A172 (cell line): ENCODE measurements around the gene TIMELESS. TPM values are rescaled to one million over a fixed set of nuclear protein-coding genes. Genes with fewer than 3 reads are reported as not detected.
A peak's percentile ranks its signal among the peaks of the same experiment; 100 is the strongest.
"Not testable (repeated sequence)": the region's sequence is repeated elsewhere in the genome, so short reads cannot be mapped to it uniquely, and the experiment has no call there.

Source experiments
- DNase-seq: peaks from one replicate; pipeline ENCODE4 v3.0.0-alpha.2; 2015; ENCODE audit warnings: low spot score
- total RNA-seq: library from RNA; depleted of rRNA; stranded (reverse); fragments of >200 nt; shearing (Covaris generic); gene quantifications from 2 replicates; pipeline ENCODE4 v1.2.3, GENCODE V29; 2014; rRNA removed

Gene TIMELESS
- total RNA-seq, 1 experiment from 2014 or later, result 18.3 TPM

- not testable (repeated sequence) for DNase-seq
Measured at GRCh38 chr12:56404227-56404626, 45.0 kb downstream of the TIMELESS start.

GRCh38 chr12:56401612-56402011 is 47.6 kb downstream of the TIMELESS start:
- not testable (repeated sequence) for DNase-seq

GRCh38 chr12:56401125-56401524 is 48.1 kb downstream of the TIMELESS start:
- not testable (repeated sequence) for DNase-seq

- DNase-seq, result not testable (repeated sequence)
Measured at GRCh38 chr12:56399466-56399865, 49.8 kb downstream of the TIMELESS start.

GRCh38 chr12:56398324-56398723 is 50.9 kb downstream of the TIMELESS start:
- no peak for DNase-seq

- no peak for DNase-seq
Measured at GRCh38 chr12:56392331-56392730, 56.9 kb downstream of the TIMELESS start.

- DNase-seq, result no peak
Measured at GRCh38 chr12:56391721-56392120, 57.5 kb downstream of the TIMELESS start.

- no peak for DNase-seq
Measured at GRCh38 chr12:56389412-56389811, 59.8 kb downstream of the TIMELESS start.

GRCh38 chr12:56387152-56387736 is 62.0 kb downstream of the TIMELESS start:
- DNase-seq, result no peak

GRCh38 chr12:56385873-56386272 is 63.4 kb downstream of the TIMELESS start:
- DNase-seq, result no peak

- no peak for DNase-seq
Measured at GRCh38 chr12:56382611-56383010, 66.6 kb downstream of the TIMELESS start.

- DNase-seq, result no peak
Measured at GRCh38 chr12:56377989-56378316, 71.3 kb downstream of the TIMELESS start.

- DNase-seq, result peak; percentile 33
Measured at GRCh38 chr12:56377310-56377988, 71.8 kb downstream of the TIMELESS start.

- DNase-seq, result no peak
Measured at GRCh38 chr12:56375598-56376434, 73.4 kb downstream of the TIMELESS start.

GRCh38 chr12:56374726-56375597 is 74.3 kb downstream of the TIMELESS start:
- DNase-seq, result no peak

GRCh38 chr12:56373515-56373914 is 75.7 kb downstream of the TIMELESS start:
- DNase-seq, result no peak

- DNase-seq, result no peak
Measured at GRCh38 chr12:56366948-56367347, 82.3 kb downstream of the TIMELESS start.

Other genes with a start within 250 kb of the TIMELESS start
- gene RNF41, start 227.5 kb downstream of the TIMELESS start, total RNA-seq, result 51.8 and 52.9 TPM in 2 replicates
- gene NABP2, start 225.1 kb downstream of the TIMELESS start, total RNA-seq, result 60.9 and 65.0 TPM in 2 replicates
- not detected in 2 replicates for gene SLC39A5, start 219.4 kb downstream of the TIMELESS start, total RNA-seq
- 33.4 and 34.0 TPM in 2 replicates for gene ANKRD52, start 191.0 kb downstream of the TIMELESS start, total RNA-seq
- 21.5 and 34.6 TPM in 2 replicates for gene COQ10A, start 182.5 kb downstream of the TIMELESS start, total RNA-seq
- 135 and 142 TPM in 2 replicates for gene CS, start 149.1 kb downstream of the TIMELESS start, total RNA-seq
- gene CNPY2, start 133.4 kb downstream of the TIMELESS start, total RNA-seq, result 109 and 126 TPM in 2 replicates
- gene PAN2, start 115.4 kb downstream of the TIMELESS start, total RNA-seq, result 15.6 and 22.0 TPM in 2 replicates
- 1.8 TPM in 1 of 2 replicates, not detected in the other for gene IL23A, start 110.5 kb downstream of the TIMELESS start, total RNA-seq
- 66.6 and 68.2 TPM in 2 replicates for gene STAT2, start 89.3 kb downstream of the TIMELESS start, total RNA-seq
- gene APOF, start 86.6 kb downstream of the TIMELESS start, total RNA-seq, result not detected in 2 replicates
- gene MIP, start 5.2 kb upstream of the TIMELESS start, total RNA-seq, result not detected in 2 replicates
- gene SPRYD4, start 19.2 kb upstream of the TIMELESS start, total RNA-seq, result 1.5 and 2.2 TPM in 2 replicates
- gene GLS2, start 38.7 kb upstream of the TIMELESS start, total RNA-seq, result 2.4 TPM in 1 of 2 replicates, not detected in the other
- gene RBMS2, start 72.4 kb upstream of the TIMELESS start, total RNA-seq, result 7.4 and 11.1 TPM in 2 replicates
- 16.6 and 20.9 TPM in 2 replicates for gene BAZ2A, start 180.9 kb upstream of the TIMELESS start, total RNA-seq
- gene ATP5F1B, start 196.6 kb upstream of the TIMELESS start, total RNA-seq, result 710 and 775 TPM in 2 replicates
- gene PTGES3, start 238.9 kb upstream of the TIMELESS start, total RNA-seq, result 188 and 222 TPM in 2 replicates